GM20000 (cell line): ENCODE measurements around the gene RBM20.

Experiments used
- DNase-seq: peaks from one replicate; pipeline ENCODE4 v3.0.0; 2012; ENCODE audit warnings: low spot score
- CTCF ChIP-seq: IDR thresholded peaks from 2 replicates; pipeline ENCODE4 v1.5.1; 2012; ENCODE audit warnings: mild to moderate bottlenecking, control low read depth; ENCODE audit errors: extremely low read depth, missing control alignments

The RBM20 gene

DNA sequence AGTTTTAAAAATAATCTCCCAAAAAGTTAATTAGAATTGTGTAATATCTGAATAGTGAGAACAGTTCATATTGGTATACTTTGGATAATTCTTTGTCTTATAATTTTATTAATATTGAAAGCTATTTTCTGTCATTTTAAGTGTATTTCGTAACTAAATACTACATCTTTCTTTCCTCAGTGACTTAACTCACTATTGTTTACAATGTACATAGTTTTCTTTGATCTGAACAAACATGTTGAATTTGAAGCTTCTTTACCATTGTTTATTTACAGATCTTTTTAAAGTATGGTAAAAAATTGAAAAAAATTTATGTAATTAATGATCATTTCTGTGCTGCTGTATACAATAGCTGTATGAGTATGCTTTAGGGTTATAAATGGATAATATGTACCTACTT is 232.7 kb downstream of the RBM20 start:
- DNase-seq: no peak
- no peak for TF ChIP-seq CTCF

- TF ChIP-seq CTCF: no peak
- no peak for DNase-seq
These were observed 235.9 kb downstream of the RBM20 start for GRCh38 chr10:110880012-110880411.

- no peak for DNase-seq
- no peak for TF ChIP-seq CTCF
These were observed 237.1 kb downstream of the RBM20 start for GRCh38 chr10:110881247-110881646.

DNA sequence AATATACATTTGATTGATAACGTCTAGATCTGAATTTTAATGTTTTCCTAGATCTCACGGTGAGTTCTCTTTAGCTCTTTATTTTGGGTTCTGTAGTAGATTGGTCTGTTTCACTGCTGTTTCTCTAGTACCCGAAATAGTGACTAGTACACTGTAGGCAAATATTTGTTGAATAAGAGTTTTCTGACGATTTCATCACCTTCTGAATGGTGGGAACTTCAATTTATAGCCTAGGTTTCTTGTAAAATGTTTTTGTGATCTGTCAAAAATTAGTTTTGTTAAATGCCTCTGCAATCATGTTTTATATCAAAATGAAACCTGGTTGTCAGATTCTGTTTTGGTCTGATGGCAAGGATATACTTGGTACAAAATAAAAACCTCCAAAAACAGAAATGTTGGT is 237.8 kb downstream of the RBM20 start:
- no peak for TF ChIP-seq CTCF

DNA sequence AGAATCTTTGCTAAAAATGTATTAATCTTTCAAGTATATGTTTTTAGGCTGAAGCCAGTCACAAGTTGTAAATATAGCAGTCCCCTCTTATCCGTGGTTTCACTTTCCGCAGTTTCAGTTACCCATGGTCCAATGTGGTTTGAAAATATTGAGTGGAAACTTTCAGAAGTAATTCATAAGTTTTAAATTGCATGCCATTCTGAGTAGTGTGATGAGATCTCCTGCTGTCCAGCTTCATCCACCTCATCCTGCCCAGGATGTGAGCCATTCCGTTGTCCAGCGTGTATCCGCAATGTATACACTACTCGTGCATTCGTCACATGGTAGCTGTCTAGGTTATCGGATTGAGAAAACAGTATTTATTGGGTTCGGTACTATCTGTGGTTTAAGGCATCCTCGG is 239.8 kb downstream of the RBM20 start:
- no peak for TF ChIP-seq CTCF
- DNase-seq: no peak

More for the DNA sequence above, 237.8 kb downstream of the RBM20 start:
- DNase-seq: no peak

- TF ChIP-seq CTCF: no peak
- DNase-seq: no peak
These were observed 242.0 kb downstream of the RBM20 start for GRCh38 chr10:110885932-110886674.

GRCh38 chr10:110887560-110887959 is 243.4 kb downstream of the RBM20 start:
- no peak for TF ChIP-seq CTCF
- DNase-seq: no peak
